Body of pancreas (tissue), 4 donors: ENCODE measurements around the gene FLT1. TPM values are rescaled to one million over a fixed set of nuclear protein-coding genes. Genes with fewer than 3 reads are reported as not detected.

Source experiments
- ATAC-seq: fragments of 150-250 bp; one replicate; pipeline ENCODE4 v1.9.1; 2016
- DNase-seq, 4 donors: peaks; one replicate each; pipeline ENCODE4 v3.0.0-alpha.2; 2019
- H3K27ac ChIP-seq, 4 donors: fragments of 200-600 bp; sonication (generic); 1 replicate in 3 of 4; 2 replicates in 1 of 4; pipeline versions ENCODE4 v1.5.1 to v1.6.1; 2016 to 2019; ENCODE audit warnings: mild to moderate bottlenecking in 1 of 4, mixed read lengths in 1 of 4, moderate library complexity in 1 of 4
- H3K27me3 ChIP-seq, 2 donors: fragments of 200-600 bp; sonication (generic); one replicate each; pipeline ENCODE4 v1.6.0; 2016; ENCODE audit warnings: mild to moderate bottlenecking in 1 of 2
- H3K36me3 ChIP-seq, 2 donors: fragments of 200-600 bp; sonication (generic); replicated peaks in 1 of 2; 2 replicates each; pipeline ENCODE4 v1.5.1; 2016; ENCODE audit warnings: low read depth in 2 of 2; ENCODE audit not compliant: insufficient read depth in 1 of 2
- H3K4me1 ChIP-seq: fragments of 200-600 bp; sonication (generic); one replicate; pipeline ENCODE4 v1.6.0; 2016
- H3K4me3 ChIP-seq, 2 donors: fragments of 200-600 bp; sonication (generic); 1 replicate in 1 of 2; 2 replicates in 1 of 2; pipeline ENCODE4 v1.5.1; 2016 to 2019
- H3K9me3 ChIP-seq, 3 donors: fragments of 200-600 bp; sonication (generic); 1 replicate in 2 of 3; 2 replicates in 1 of 3; pipeline ENCODE4 v1.5.1; 2016
- CTCF ChIP-seq, 7 experiments: fragments of 450-650 bp in 4 of 7; fragments of 200-600 bp in 3 of 7; sonication (generic) in 3 of 7; IDR thresholded peaks; one replicate each; pipeline ENCODE4 v1.5.1; 2016 to 2019; ENCODE audit warnings: antibody characterized with exemption in 7 of 7
- POLR2A ChIP-seq, 3 donors: fragments of 450-650 bp; IDR thresholded peaks; one replicate each; pipeline ENCODE4 v1.6.1; 2016; ENCODE audit warnings: antibody characterized with exemption in 3 of 3, mild to moderate bottlenecking in 2 of 3
- WGBS, 2 donors: methylation state at CpG; one replicate each; pipeline ENCODE4 v1.1.5; 2017; 5-methylcytosine and 5-hydroxymethylcytosine counted together
- intact Hi-C: fragments of 100-400 bp; cut with DNase I; formaldehyde crosslinking; loops from one replicate; pipeline ENCODE4 v1.15.1; 2023
- total RNA-seq, 2 donors: library from RNA; depleted of rRNA; stranded (reverse); fragments of >200 nt; gene quantifications; one replicate each; pipeline ENCODE4 v1.1.0, GENCODE V29; 2016

The FLT1 gene
- total RNA-seq, 2 donors from 2014 or later, result 15.3 to 20.4 TPM

GRCh38 chr13:28424541-28424940, 70.4 kb downstream of the FLT1 start:
- H3K36me3 ChIP-seq, result no peaks in the 10 kb centered on the region
- H3K27me3 ChIP-seq, result no peaks in the 10 kb centered on the region
- no peaks in the 10 kb centered on the region for H3K4me1 ChIP-seq
- no peak for TF ChIP-seq POLR2A (IDR thresholded peaks at IDR 0.05)
- no peak for TF ChIP-seq CTCF (IDR thresholded peaks at IDR 0.05)
- no peak for DNase-seq
- no peaks in the 10 kb centered on the region for H3K9me3 ChIP-seq
- WGBS, 2 donors, result 87 to 88% methylated on average over 4 of the region's 4 CpGs
- no peak overlapping the region for H3K4me3 ChIP-seq
- intact Hi-C loops, result no loop called here
- ATAC-seq, result no peak
- H3K27ac ChIP-seq, result no peak overlapping the region

GRCh38 chr13:28423010-28423409, 71.9 kb downstream of the FLT1 start:
- 51 to 59% methylated on average over 5 of the region's 5 CpGs for WGBS, 2 donors
- Histone ChIP-seq H3K4me3 (no peak overlapping the region), H3K27ac (no peak overlapping the region), H3K27me3 (no peaks in the 10 kb centered on the region), H3K9me3 (no peaks in the 10 kb centered on the region), H3K4me1 (no peaks in the 10 kb centered on the region), H3K36me3 (no peaks in the 10 kb centered on the region)
- no peak for ATAC-seq
- TF ChIP-seq CTCF (IDR thresholded peaks at IDR 0.05), result no peak
- peak in 2 of 4 donors; percentile 7 to 51 for DNase-seq
- intact Hi-C loops, result no loop called here

GRCh38 chr13:28421676-28422410, 73.1 kb downstream of the FLT1 start:
- Histone ChIP-seq H3K4me1 (no peaks in the 10 kb centered on the region), H3K4me3 (no peak overlapping the region), H3K27ac (no peak overlapping the region), H3K36me3 (no peaks in the 10 kb centered on the region), H3K9me3 (no peaks in the 10 kb centered on the region), H3K27me3 (no peaks in the 10 kb centered on the region)
- ATAC-seq (no peak), DNase-seq (no peak)
- 36 to 38% methylated on average over 7 of the region's 7 CpGs for WGBS, 2 donors
- no peak for TF ChIP-seq CTCF (IDR thresholded peaks at IDR 0.05)
- no peak for TF ChIP-seq POLR2A (IDR thresholded peaks at IDR 0.05)
- intact Hi-C loops, result no loop called here

- DNase-seq (no peak), ATAC-seq (no peak)
- no peaks in the 10 kb centered on the region for H3K36me3 ChIP-seq
- 65 to 77% methylated on average over 4 of the region's 4 CpGs for WGBS, 2 donors
- H3K27ac ChIP-seq, result no peak overlapping the region
- no peak for TF ChIP-seq POLR2A (IDR thresholded peaks at IDR 0.05)
- no peak for TF ChIP-seq CTCF (IDR thresholded peaks at IDR 0.05)
- H3K27me3 ChIP-seq, result no peaks in the 10 kb centered on the region
- no peaks in the 10 kb centered on the region for H3K9me3 ChIP-seq
- no peak overlapping the region for H3K4me3 ChIP-seq
- H3K4me1 ChIP-seq, result no peaks in the 10 kb centered on the region
- intact Hi-C loops, result no loop called here
These were observed 74.2 kb downstream of the FLT1 start for GRCh38 chr13:28420704-28421103.

- ATAC-seq (no peak), DNase-seq (no peak)
- no peak for TF ChIP-seq POLR2A (IDR thresholded peaks at IDR 0.05)
- no peak for TF ChIP-seq CTCF (IDR thresholded peaks at IDR 0.05)
- H3K9me3 ChIP-seq, result no peaks in the 10 kb centered on the region
- WGBS, 2 donors, result 36 to 48% methylated on average over 3 of the region's 3 CpGs
- H3K27ac ChIP-seq, result no peak overlapping the region
- H3K27me3 ChIP-seq, result no peaks in the 10 kb centered on the region
- intact Hi-C loops, result no loop called here
- no peaks in the 10 kb centered on the region for H3K36me3 ChIP-seq
- no peak overlapping the region for H3K4me3 ChIP-seq
- no peaks in the 10 kb centered on the region for H3K4me1 ChIP-seq
These were observed 78.9 kb downstream of the FLT1 start for GRCh38 chr13:28415994-28416421.
